HCT116 (cell line): ENCODE results near the gene GRIN3A. TPM values are rescaled to one million over a fixed set of nuclear protein-coding genes. Genes with fewer than 3 reads are reported as not detected.

Experiments
- ATAC-seq: fragments of 200-7000 bp; cut with Tn5 transposase; 2 replicates; pipeline ENCODE4 v1.9.1; 2020; ENCODE audit warnings: mild to moderate bottlenecking, moderate library complexity
- BruUV-seq: library from RNA; stranded (reverse); fragments of 400-500 nt; replicated peaks from 2 replicates; lab custom pipeline; 2021; lab: Mats Ljungman, UMichigan
- CTCF ChIA-PET: fragments of 300-600 bp; sonication (Branson Sonifier 250); formaldehyde crosslinking; loops from one replicate; lab custom pipeline; 2021; ENCODE audit warnings: antibody characterized with exemption; lab: Charles Lee
- POLR2A ChIA-PET: fragments of 300-600, 350-600 bp; sonication (Branson Sonifier 250); formaldehyde crosslinking; loops from one replicate; lab custom pipeline; 2021; ENCODE audit warnings: antibody characterized with exemption; lab: Charles Lee
- RAD21 ChIA-PET, 2 experiments: fragments of 300-600 bp; sonication (Branson Sonifier 250); formaldehyde crosslinking; loops; one replicate each; lab custom pipeline; 2023; ENCODE audit warnings: low total read pairs in 2 of 2; ENCODE audit not compliant: uncharacterized antibody in 2 of 2, unreplicated experiment in 2 of 2, low non-redundant PET in 1 of 2; lab: Charles Lee
- DNase-seq: peaks from one replicate; pipeline ENCODE4 v3.0.0-alpha.2; 2010; ENCODE audit warnings: low read depth, low spot score
- H2AFZ ChIP-seq: fragments of 200-600 bp; shearing (Covaris generic), sonication (generic); 2 replicates; pipeline ENCODE4 v1.6.1; 2017; ENCODE audit warnings: low read depth, mixed run types, mixed read lengths, antibody characterized with exemption, low read length; ENCODE audit not compliant: poor library complexity, severe bottlenecking
- H3K27ac ChIP-seq: 2 replicates; pipeline ENCODE4 v1.5.1; 2012; ENCODE audit warnings: low read depth, low read length
- H3K27me3 ChIP-seq: fragments of 200-600 bp; sonication (generic); 2 replicates; pipeline ENCODE4 v1.6.1; 2016; ENCODE audit warnings: mixed run types, low read length, mixed read lengths; ENCODE audit not compliant: insufficient read depth
- H3K36me3 ChIP-seq, 2 experiments: fragments of 200-500 bp in 1 of 2; fragments of 200-600 bp in 1 of 2; sonication (Bioruptor generic) in 1 of 2; sonication (generic) in 1 of 2; 2 replicates each; pipeline versions ENCODE4 v1.5.1 to v1.6.1; 2014 to 2016; ENCODE audit warnings: low read length in 2 of 2, inconsistent platforms in 1 of 2, mixed read lengths in 1 of 2, mixed run types in 1 of 2; ENCODE audit not compliant: insufficient read depth in 2 of 2, control insufficient read depth in 1 of 2
- H3K4me1 ChIP-seq, 2 experiments: fragments of 200-600 bp in 1 of 2; sonication (generic) in 1 of 2; 2 replicates each; pipeline versions ENCODE4 v1.5.1 to v1.6.1; 2012 to 2017; ENCODE audit warnings: low read length in 2 of 2, inconsistent platforms in 1 of 2, mild to moderate bottlenecking in 1 of 2, mixed read lengths in 1 of 2, mixed run types in 1 of 2, moderate library complexity in 1 of 2; ENCODE audit not compliant: insufficient read depth in 2 of 2, control insufficient read depth in 1 of 2
- H3K4me2 ChIP-seq: fragments of 200-600 bp; sonication (generic); 2 replicates; pipeline ENCODE4 v1.6.1; 2017; ENCODE audit warnings: mixed run types, low read length, mixed read lengths
- H3K4me3 ChIP-seq, 2 experiments: fragments of 200-600 bp in 1 of 2; sonication (generic) in 1 of 2; replicated peaks in 1 of 2; 2 replicates each; pipeline ENCODE4 v1.5.1; 2011 to 2016; ENCODE audit warnings: low read length in 2 of 2, control low read depth in 1 of 2, low read depth in 1 of 2, mild to moderate bottlenecking in 1 of 2, mixed read lengths in 1 of 2, mixed run types in 1 of 2
- H3K79me2 ChIP-seq: fragments of 200-600 bp; sonication (generic); 2 replicates; pipeline ENCODE4 v1.6.1; 2017; ENCODE audit warnings: mild to moderate bottlenecking, mixed run types, low read length, moderate library complexity, mixed read lengths; ENCODE audit not compliant: insufficient read depth
- H3K9ac ChIP-seq: fragments of 200-600 bp; sonication (generic); 2 replicates; pipeline ENCODE4 v1.6.1; 2016; ENCODE audit warnings: low read length, mixed read lengths
- H3K9me2 ChIP-seq: fragments of 200-600 bp; sonication (generic), shearing (Covaris generic); 2 replicates; pipeline ENCODE4 v1.6.1; 2017; ENCODE audit warnings: mixed run types, mild to moderate bottlenecking, moderate library complexity; ENCODE audit not compliant: insufficient read depth
- H3K9me3 ChIP-seq, 2 experiments: fragments of 200-500 bp in 1 of 2; fragments of 200-600 bp in 1 of 2; sonication (Bioruptor generic) in 1 of 2; sonication (generic) in 1 of 2; 2 replicates each; pipeline ENCODE4 v1.6.1; 2014 to 2017; ENCODE audit warnings: low read length in 2 of 2, mixed read lengths in 2 of 2, inconsistent platforms in 1 of 2, low read depth in 1 of 2, mild to moderate bottlenecking in 1 of 2, mixed run types in 1 of 2, moderate library complexity in 1 of 2; ENCODE audit not compliant: control insufficient read depth in 1 of 2, insufficient read depth in 1 of 2
- H4K20me1 ChIP-seq: fragments of 200-600 bp; sonication (generic), shearing (Covaris generic); 2 replicates; pipeline ENCODE4 v1.6.1; 2017; ENCODE audit warnings: mixed run types, mild to moderate bottlenecking, moderate library complexity; ENCODE audit not compliant: insufficient read depth
- CTCF ChIP-seq, 3 experiments: fragments of 200-600 bp in 1 of 3; sonication (generic) in 1 of 3; IDR thresholded peaks in 2 of 3; conservative IDR thresholded peaks in 1 of 3; 2 replicates each; pipeline ENCODE4 v1.5.1; 2012 to 2017; ENCODE audit warnings: low read depth in 2 of 3, low read length in 2 of 3, antibody characterized with exemption in 1 of 3, borderline replicate concordance in 1 of 3, control low read depth in 1 of 3, mild to moderate bottlenecking in 1 of 3, mixed read lengths in 1 of 3, mixed run types in 1 of 3, moderate library complexity in 1 of 3; ENCODE audit not compliant: insufficient read depth in 1 of 3
- JUND ChIP-seq: IDR thresholded peaks from 2 replicates; pipeline ENCODE4 v1.6.1; 2012
- POLR2A ChIP-seq: IDR thresholded peaks from 2 replicates; pipeline ENCODE4 v1.7.0; 2011; ENCODE audit warnings: borderline replicate concordance; ENCODE audit not compliant: insufficient read depth, insufficient read length; ENCODE audit errors: extremely low read depth
- POLR2AphosphoS5 ChIP-seq: IDR thresholded peaks from 2 replicates; pipeline ENCODE4 v1.6.1; 2011; ENCODE audit warnings: mild to moderate bottlenecking, low read depth, low read length, moderate library complexity
- SIN3A ChIP-seq: IDR thresholded peaks from 2 replicates; pipeline ENCODE4 v1.6.1; 2012; ENCODE audit warnings: low read depth
- ZFX ChIP-seq: fragments of 450-650 bp; IDR thresholded peaks from 2 replicates; pipeline ENCODE4 v1.6.1; 2017
- intact Hi-C: fragments of 100-400 bp; cut with micrococcal nuclease; formaldehyde crosslinking; loops from 2 replicates; pipeline ENCODE4 v1.10.0; 2022
- total RNA-seq: library from RNA; stranded (reverse); gene quantifications from one replicate; pipeline ENCODE4 v1.2.1, GENCODE V29; 2021; ENCODE audit not compliant: unreplicated experiment
- TF ChIP-seq, protein P1 (sequence below): IDR thresholded peaks from 2 replicates; pipeline ENCODE4 v1.6.1; 2012; ENCODE audit warnings: low read depth

The GRIN3A gene
- total RNA-seq, 1 experiment from 2014 or later = not detected

DNA sequence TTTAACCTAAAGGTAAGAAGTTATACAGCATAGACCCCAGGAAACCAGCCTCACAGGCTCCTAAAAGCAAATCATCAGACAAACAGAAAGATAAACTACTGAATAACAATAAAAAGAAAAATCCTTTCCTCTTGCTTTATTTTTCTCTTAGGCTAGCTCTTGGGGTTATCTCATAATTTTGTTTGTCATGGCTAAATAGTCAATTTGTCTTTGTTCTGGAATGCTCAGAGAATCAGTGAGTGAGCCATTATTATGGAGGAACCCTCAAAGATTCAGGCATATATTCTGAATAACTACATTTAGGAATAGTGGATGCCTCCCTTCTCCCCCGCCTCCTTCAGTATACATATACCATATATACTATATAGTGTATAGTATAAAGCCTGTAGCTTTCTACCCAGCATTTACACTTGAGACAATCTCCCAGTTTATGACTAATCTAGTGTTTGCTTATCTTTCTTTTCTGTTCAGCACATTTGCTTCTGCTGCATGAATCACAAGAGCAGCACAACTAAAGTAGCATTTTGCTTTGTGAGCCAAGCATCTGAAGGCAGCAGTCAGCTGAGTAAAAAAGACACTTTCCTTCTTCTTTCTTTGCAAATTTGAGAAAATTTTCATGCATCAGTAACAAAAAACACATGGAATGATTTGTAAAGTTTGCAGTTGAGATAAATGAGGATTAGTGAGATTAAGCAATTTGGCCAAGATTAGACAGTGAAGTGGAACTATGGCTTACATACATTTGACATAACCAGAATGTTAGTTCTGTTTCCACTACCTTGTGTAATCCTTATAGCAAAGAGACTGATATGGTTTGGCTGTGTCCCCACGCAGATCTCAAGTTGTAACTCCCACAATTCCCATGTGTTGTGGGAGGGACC lies 98.4 kb downstream of the GRIN3A start (continued):
- TF ChIP-seq CTCF (IDR thresholded peaks at IDR 0.05 in 2 of 3, conservative IDR thresholded peaks at IDR 0.05 in 1 of 3; ENCODE audit: borderline replicate concordance in 1 of 3, insufficient read depth in 1 of 3, low read depth in 2 of 3, low read length in 2 of 3) (no peak), ZFX (no peak), JUND (no peak), POLR2AphosphoS5 (no peak), SIN3A (no peak), POLR2A (no peak)
- TF ChIP-seq, all 23 proteins: peak for 0

DNA sequence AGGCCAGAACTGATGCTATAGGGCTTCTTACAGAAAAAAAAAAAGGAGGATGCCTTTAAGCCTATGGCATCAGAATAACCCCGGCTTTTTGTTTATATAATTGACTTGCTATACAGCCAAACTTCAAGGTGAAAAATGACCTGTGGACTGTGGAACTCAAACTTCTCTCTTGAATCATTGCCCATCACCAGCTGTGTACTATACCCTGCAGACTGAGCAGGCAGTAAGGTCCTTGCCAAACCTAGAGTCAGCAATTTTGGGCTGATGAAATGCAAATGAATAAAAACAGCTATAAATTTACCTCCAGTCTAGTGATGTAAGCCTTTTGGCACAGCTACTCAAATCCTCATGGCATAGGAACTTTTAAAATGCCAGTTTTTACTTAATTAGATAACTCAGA lies 99.1 kb downstream of the GRIN3A start:
- BruUV-seq = no TSS peak
- Histone ChIP-seq H4K20me1 (no peaks in the 10 kb centered on the region), H3K4me2 (no peak overlapping the region), H3K27ac (no peak overlapping the region), H3K36me3 (no peaks in the 10 kb centered on the region), H3K9me2 (no peaks in the 10 kb centered on the region), H3K27me3 (0 out of 2 replicates have a peak, but pooled peaks cover 5% of the 10 kb centered on the region), H3K9me3 (no peaks in the 10 kb centered on the region), H3K79me2 (no peaks in the 10 kb centered on the region), H3K4me1 (no peaks in the 10 kb centered on the region), H2AFZ (no peak overlapping the region), H3K9ac (no peak overlapping the region), H3K4me3 (no peak overlapping the region)
- ChIA-PET POLR2A (no interaction called here), CTCF (no interaction called here), RAD21 (no interaction called here)
- ATAC-seq = no peak
- DNase-seq = no peak
- intact Hi-C loops = no loop called here
- TF ChIP-seq, protein P1, sequence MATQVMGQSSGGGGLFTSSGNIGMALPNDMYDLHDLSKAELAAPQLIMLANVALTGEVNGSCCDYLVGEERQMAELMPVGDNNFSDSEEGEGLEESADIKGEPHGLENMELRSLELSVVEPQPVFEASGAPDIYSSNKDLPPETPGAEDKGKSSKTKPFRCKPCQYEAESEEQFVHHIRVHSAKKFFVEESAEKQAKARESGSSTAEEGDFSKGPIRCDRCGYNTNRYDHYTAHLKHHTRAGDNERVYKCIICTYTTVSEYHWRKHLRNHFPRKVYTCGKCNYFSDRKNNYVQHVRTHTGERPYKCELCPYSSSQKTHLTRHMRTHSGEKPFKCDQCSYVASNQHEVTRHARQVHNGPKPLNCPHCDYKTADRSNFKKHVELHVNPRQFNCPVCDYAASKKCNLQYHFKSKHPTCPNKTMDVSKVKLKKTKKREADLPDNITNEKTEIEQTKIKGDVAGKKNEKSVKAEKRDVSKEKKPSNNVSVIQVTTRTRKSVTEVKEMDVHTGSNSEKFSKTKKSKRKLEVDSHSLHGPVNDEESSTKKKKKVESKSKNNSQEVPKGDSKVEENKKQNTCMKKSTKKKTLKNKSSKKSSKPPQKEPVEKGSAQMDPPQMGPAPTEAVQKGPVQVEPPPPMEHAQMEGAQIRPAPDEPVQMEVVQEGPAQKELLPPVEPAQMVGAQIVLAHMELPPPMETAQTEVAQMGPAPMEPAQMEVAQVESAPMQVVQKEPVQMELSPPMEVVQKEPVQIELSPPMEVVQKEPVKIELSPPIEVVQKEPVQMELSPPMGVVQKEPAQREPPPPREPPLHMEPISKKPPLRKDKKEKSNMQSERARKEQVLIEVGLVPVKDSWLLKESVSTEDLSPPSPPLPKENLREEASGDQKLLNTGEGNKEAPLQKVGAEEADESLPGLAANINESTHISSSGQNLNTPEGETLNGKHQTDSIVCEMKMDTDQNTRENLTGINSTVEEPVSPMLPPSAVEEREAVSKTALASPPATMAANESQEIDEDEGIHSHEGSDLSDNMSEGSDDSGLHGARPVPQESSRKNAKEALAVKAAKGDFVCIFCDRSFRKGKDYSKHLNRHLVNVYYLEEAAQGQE = no peak
